ENCODE data around the gene PRM1. TPM values are rescaled to one million over a fixed set of nuclear protein-coding genes. Genes with fewer than 3 reads are reported as not detected.
A peak's percentile ranks its signal among the peaks of the same experiment; 100 is the strongest.

Gene PRM1
- total and polyA plus RNA-seq, 2 of the 13 experiments (the other 11 are each of a cell fraction or from before 2014, with no cell fraction given), result not detected

DNA sequence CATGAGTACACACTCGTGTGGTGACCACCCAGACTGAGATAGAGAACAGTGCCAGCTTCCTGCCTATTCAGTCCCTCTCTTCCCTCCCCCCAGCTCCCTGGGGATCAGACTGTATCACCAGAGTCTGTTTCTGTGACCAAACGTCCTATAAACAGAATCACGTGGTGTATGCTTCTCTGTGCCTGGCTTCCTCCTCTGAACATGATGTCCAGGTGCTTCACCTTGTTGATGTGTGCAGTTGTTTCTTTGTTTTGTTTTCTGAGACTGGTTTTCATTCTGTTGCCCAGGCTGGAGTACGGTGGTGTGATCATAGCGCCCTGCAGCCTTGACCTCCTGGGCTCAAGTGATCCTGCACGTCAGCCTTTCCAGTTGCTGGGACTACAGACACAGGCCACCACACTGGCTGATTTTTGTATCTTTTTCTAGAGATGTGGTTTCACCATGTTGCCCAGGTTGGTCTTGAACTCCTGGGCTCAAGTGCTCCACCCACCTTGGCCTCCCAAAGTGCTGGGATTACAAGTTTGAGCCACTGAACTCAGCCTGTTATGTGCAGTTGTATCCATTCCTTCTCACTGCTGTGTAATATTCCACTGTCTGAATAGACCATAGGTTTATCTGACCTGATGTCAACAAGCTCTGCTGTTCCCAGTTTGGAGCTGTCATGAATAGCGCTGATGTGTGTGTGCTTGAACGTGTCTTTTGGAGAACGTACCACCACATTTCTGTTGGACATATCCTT, 28.9 kb upstream of the PRM1 start (continued):
- TF ChIP-seq, protein P1, sequence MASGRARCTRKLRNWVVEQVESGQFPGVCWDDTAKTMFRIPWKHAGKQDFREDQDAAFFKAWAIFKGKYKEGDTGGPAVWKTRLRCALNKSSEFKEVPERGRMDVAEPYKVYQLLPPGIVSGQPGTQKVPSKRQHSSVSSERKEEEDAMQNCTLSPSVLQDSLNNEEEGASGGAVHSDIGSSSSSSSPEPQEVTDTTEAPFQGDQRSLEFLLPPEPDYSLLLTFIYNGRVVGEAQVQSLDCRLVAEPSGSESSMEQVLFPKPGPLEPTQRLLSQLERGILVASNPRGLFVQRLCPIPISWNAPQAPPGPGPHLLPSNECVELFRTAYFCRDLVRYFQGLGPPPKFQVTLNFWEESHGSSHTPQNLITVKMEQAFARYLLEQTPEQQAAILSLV (CRISPR knock-in tag; IDR thresholded peaks at IDR 0.05; ENCODE audit: borderline replicate concordance), result peak; percentile 73; the same call in 1 of the 2 replicates
- 0 out of 2 replicates have a peak, but pooled peaks have one; percentile 58 for TF ChIP-seq ZNF354B (CRISPR knock-in tag; IDR thresholded peaks at IDR 0.05)
- TF ChIP-seq GTF3A (CRISPR knock-in tag; conservative IDR thresholded peaks at IDR 0.05), result no peak
- TF ChIP-seq, protein P2, sequence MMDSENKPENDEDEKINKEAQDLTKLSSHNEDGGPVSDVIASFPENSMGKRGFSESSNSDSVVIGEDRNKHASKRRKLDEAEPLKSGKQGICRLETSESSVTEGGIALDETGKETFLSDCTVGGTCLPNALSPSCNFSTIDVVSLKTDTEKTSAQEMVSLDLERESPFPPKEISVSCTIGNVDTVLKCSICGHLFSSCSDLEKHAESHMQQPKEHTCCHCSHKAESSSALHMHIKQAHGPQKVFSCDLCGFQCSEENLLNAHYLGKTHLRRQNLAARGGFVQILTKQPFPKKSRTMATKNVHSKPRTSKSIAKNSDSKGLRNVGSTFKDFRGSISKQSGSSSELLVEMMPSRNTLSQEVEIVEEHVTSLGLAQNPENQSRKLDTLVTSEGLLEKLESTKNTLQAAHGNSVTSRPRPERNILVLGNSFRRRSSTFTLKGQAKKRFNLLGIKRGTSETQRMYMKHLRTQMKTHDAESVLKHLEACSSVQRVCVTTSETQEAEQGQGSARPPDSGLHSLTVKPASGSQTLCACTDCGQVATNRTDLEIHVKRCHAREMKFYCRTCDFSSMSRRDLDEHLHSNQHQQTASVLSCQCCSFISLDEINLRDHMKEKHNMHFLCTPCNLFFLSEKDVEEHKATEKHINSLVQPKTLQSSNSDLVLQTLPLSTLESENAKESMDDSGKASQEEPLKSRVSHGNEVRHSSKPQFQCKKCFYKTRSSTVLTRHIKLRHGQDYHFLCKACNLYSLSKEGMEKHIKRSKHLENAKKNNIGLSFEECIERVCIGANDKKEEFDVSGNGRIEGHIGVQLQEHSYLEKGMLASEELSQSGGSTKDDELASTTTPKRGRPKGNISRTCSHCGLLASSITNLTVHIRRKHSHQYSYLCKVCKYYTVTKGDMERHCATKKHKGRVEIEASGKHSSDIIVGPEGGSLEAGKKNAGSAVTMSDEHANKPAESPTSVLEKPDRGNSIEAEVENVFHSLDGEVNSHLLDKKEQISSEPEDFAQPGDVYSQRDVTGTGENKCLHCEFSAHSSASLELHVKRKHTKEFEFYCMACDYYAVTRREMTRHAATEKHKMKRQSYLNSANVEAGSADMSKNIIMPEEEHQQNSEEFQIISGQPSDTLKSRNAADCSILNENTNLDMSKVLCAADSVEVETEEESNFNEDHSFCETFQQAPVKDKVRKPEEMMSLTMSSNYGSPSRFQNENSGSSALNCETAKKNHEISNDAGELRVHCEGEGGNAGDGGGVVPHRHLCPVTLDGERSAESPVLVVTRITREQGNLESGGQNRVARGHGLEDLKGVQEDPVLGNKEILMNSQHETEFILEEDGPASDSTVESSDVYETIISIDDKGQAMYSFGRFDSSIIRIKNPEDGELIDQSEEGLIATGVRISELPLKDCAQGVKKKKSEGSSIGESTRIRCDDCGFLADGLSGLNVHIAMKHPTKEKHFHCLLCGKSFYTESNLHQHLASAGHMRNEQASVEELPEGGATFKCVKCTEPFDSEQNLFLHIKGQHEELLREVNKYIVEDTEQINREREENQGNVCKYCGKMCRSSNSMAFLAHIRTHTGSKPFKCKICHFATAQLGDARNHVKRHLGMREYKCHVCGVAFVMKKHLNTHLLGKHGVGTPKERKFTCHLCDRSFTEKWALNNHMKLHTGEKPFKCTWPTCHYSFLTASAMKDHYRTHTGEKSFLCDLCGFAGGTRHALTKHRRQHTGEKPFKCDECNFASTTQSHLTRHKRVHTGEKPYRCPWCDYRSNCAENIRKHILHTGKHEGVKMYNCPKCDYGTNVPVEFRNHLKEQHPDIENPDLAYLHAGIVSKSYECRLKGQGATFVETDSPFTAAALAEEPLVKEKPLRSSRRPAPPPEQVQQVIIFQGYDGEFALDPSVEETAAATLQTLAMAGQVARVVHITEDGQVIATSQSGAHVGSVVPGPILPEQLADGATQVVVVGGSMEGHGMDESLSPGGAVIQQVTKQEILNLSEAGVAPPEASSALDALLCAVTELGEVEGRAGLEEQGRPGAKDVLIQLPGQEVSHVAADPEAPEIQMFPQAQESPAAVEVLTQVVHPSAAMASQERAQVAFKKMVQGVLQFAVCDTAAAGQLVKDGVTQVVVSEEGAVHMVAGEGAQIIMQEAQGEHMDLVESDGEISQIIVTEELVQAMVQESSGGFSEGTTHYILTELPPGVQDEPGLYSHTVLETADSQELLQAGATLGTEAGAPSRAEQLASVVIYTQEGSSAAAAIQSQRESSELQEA (CRISPR knock-in tag; IDR thresholded peaks at IDR 0.05; ENCODE audit: not compliant biosample characterization), result no peak
- TF ChIP-seq ZNF468 (CRISPR knock-in tag; IDR thresholded peaks at IDR 0.05), result no peak
- no peak; the same call in none of the 2 replicates for TF ChIP-seq SRY (CRISPR knock-in tag; IDR thresholded peaks at IDR 0.05)
- TF ChIP-seq ZNF207 (IDR thresholded peaks at IDR 0.05; ENCODE audit: borderline replicate concordance), result no peak
- TF ChIP-seq, protein P3, sequence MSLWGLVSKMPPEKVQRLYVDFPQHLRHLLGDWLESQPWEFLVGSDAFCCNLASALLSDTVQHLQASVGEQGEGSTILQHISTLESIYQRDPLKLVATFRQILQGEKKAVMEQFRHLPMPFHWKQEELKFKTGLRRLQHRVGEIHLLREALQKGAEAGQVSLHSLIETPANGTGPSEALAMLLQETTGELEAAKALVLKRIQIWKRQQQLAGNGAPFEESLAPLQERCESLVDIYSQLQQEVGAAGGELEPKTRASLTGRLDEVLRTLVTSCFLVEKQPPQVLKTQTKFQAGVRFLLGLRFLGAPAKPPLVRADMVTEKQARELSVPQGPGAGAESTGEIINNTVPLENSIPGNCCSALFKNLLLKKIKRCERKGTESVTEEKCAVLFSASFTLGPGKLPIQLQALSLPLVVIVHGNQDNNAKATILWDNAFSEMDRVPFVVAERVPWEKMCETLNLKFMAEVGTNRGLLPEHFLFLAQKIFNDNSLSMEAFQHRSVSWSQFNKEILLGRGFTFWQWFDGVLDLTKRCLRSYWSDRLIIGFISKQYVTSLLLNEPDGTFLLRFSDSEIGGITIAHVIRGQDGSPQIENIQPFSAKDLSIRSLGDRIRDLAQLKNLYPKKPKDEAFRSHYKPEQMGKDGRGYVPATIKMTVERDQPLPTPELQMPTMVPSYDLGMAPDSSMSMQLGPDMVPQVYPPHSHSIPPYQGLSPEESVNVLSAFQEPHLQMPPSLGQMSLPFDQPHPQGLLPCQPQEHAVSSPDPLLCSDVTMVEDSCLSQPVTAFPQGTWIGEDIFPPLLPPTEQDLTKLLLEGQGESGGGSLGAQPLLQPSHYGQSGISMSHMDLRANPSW (CRISPR knock-in tag; IDR thresholded peaks at IDR 0.05; ENCODE audit: borderline replicate concordance), result no peak
- no peak for TF ChIP-seq MYNN (CRISPR knock-in tag; IDR thresholded peaks at IDR 0.05; ENCODE audit: low read depth)
- TF ChIP-seq, protein P4, sequence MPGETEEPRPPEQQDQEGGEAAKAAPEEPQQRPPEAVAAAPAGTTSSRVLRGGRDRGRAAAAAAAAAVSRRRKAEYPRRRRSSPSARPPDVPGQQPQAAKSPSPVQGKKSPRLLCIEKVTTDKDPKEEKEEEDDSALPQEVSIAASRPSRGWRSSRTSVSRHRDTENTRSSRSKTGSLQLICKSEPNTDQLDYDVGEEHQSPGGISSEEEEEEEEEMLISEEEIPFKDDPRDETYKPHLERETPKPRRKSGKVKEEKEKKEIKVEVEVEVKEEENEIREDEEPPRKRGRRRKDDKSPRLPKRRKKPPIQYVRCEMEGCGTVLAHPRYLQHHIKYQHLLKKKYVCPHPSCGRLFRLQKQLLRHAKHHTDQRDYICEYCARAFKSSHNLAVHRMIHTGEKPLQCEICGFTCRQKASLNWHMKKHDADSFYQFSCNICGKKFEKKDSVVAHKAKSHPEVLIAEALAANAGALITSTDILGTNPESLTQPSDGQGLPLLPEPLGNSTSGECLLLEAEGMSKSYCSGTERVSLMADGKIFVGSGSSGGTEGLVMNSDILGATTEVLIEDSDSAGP (CRISPR knock-in tag; IDR thresholded peaks at IDR 0.05; ENCODE audit: borderline replicate concordance), result peak; percentile 59; the same call in 1 of the 2 replicates
- TF ChIP-seq REPIN1 (CRISPR knock-in tag; IDR thresholded peaks at IDR 0.05; ENCODE audit: borderline replicate concordance, low read depth), result no peak; the same call in 1 of the 2 replicates
